Heart left ventricle (tissue), 13 donors: Measurements from ENCODE around the gene VDAC1.

Experiments
- POLR2A ChIP-seq, 2 donors: fragments of 450-650 bp; IDR thresholded peaks; one replicate each; pipeline ENCODE4 v1.6.1; 2017; ENCODE audit warnings: antibody characterized with exemption in 2 of 2, mild to moderate bottlenecking in 2 of 2, moderate library complexity in 2 of 2
- TF ChIP-seq, protein P1 (sequence below), 12 donors: fragments of 200-600 bp; sonication (generic) in 4 of 12; IDR thresholded peaks; one replicate each; pipeline versions ENCODE4 v1.5.0 to v1.8.0; 2018 to 2022; ENCODE audit warnings: antibody characterized with exemption in 12 of 12, mild to moderate bottlenecking in 5 of 12
- donor health status: ischemic (EF 13 %, LVEDD 7.1; RV severe dilation, severe dysfunction).
- donor health status: DM: no; HTN: yes; CAD: no.
- donor health status: DM: no; HTN: no; CAD: no.
- donor health status: ischemic (EF 25% LVEDD 6.9; RV normal size, moderate dysfunction).
- donor health status: ischemic (EF 25% LVEDD 5.7; RV mildly dilated, moderate dysfunction).
- donor health status: ischemic (EF 35%, LVEDD 5.7; RV mildly dilated, moderate dysfunction).
- donor health status: nonischemic (EF 11% LVEDD 7.7; RV severe dilation, severe dysfunction).
- donor health status: DM: yes; HTN: yes; CAD: no.
- donor health status: PGD.
- donor health status: ischemic (EF 29% LVEDD 5.4; RV normal size, mild dysfunction).
- donor health status: nonischemic (EF 23%, LVEDD 6.1; RV moderate dilation, normal function).

GRCh38 chr5:133932441-133933168 is 72.2 kb downstream of the VDAC1 start:
- TF ChIP-seq, protein P1, sequence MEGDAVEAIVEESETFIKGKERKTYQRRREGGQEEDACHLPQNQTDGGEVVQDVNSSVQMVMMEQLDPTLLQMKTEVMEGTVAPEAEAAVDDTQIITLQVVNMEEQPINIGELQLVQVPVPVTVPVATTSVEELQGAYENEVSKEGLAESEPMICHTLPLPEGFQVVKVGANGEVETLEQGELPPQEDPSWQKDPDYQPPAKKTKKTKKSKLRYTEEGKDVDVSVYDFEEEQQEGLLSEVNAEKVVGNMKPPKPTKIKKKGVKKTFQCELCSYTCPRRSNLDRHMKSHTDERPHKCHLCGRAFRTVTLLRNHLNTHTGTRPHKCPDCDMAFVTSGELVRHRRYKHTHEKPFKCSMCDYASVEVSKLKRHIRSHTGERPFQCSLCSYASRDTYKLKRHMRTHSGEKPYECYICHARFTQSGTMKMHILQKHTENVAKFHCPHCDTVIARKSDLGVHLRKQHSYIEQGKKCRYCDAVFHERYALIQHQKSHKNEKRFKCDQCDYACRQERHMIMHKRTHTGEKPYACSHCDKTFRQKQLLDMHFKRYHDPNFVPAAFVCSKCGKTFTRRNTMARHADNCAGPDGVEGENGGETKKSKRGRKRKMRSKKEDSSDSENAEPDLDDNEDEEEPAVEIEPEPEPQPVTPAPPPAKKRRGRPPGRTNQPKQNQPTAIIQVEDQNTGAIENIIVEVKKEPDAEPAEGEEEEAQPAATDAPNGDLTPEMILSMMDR (IDR thresholded peaks at IDR 0.05): no peak
- no peak for TF ChIP-seq POLR2A (IDR thresholded peaks at IDR 0.05)
